ENCODE measurements around the gene C10orf88. TPM values are rescaled to one million over a fixed set of nuclear protein-coding genes. Genes with fewer than 3 reads are reported as not detected.

The C10orf88 gene
- total and polyA plus RNA-seq, 9 of the 15 experiments (the other 6 are each of a cell fraction or from before 2014, with no cell fraction given), result 2.5 to 9.6 (median 7.5) TPM

DNA sequence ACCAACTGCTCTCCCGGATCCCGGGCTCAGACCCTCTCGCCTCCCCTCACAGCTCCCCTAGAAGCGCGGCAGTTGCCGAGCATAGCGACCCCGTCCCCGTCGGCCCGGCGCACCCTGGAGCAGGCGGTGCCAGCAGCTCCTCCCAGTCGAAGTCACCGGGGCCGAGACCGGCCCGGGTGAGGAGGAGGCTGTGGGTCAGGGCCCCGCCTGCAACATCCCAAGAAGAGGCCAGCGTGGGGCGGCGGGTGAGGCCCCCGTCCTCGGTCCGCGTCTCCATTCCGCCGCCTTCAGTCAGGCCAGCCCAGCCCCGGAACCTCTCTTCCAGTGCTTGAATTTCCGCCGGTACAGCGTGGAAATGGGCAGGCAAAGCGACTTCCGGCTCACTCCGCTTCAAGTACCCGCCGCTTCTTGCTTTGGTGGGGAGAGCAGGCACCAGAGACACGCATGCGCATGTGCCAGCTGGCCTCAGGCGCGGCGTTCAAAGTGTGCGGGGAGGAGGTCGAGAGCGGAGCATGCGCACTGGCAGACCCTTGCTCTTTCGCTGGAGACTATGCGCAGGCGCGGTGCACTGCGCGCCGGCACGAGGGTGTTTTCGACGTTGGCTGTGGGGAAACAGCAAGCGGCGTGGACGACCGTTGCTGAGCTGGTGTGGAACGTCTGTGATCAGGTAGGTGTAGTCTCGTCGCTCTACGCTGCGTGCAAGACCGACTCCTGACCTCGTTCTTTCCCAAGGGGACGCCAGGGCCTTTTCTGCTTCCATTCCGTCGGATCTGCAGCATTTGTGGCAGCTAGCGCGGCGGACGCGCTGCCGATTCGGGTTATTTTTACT is at the start of gene C10orf88 (continued):
- TF ChIP-seq BRD4 (IDR thresholded peaks at IDR 0.05) (no peak), ARNT (IDR thresholded peaks at IDR 0.05) (no peak), FOXM1 (IDR thresholded peaks at IDR 0.05; ENCODE audit: low read depth) (no peak; the same call in 1 of the 2 replicates), FOXM1 (CRISPR knock-in tag; IDR thresholded peaks at IDR 0.05; ENCODE audit: low read depth) (no peak), HMG20B (CRISPR knock-in tag; IDR thresholded peaks at IDR 0.05) (no peak), NBN (IDR thresholded peaks at IDR 0.05; ENCODE audit: low read depth) (0 out of 2 replicates have a peak, but pooled peaks have one; percentile 40), POLR2A (conservative IDR thresholded peaks at IDR 0.05) (peak; percentile 76), NEUROD1 (IDR thresholded peaks at IDR 0.05; ENCODE audit: borderline replicate concordance, low read depth, low read length, partially characterized antibody) (no peak), EZH2 (IDR thresholded peaks at IDR 0.05; ENCODE audit: borderline replicate concordance, low read depth, low read length) (no peak), MTA3 (IDR thresholded peaks at IDR 0.05; ENCODE audit: borderline replicate concordance) (0 out of 2 replicates have a peak, but pooled peaks have one; percentile 53), ZNF431 (CRISPR knock-in tag; IDR thresholded peaks at IDR 0.05) (peak; percentile 58; the same call in 1 of the 2 replicates), ZNF347 (CRISPR knock-in tag; IDR thresholded peaks at IDR 0.05; ENCODE audit: low read depth) (no peak), HIVEP1 (CRISPR knock-in tag; IDR thresholded peaks at IDR 0.05) (no peak), TAF9B (IDR thresholded peaks at IDR 0.05; ENCODE audit: partially characterized antibody) (peak; percentile 75), DACH1 (IDR thresholded peaks at IDR 0.05; ENCODE audit: partially characterized antibody) (peak; percentile 75), CBX1 (IDR thresholded peaks at IDR 0.05; ENCODE audit: low read depth) (peak; percentile 62; the same call in 1 of the 2 replicates), FOXP1 (CRISPR knock-in tag; IDR thresholded peaks at IDR 0.05) (0 out of 2 replicates have a peak, but pooled peaks have one; percentile 63), MYC (IDR thresholded peaks at IDR 0.05; ENCODE audit: low read depth, low read length) (peak; percentile 52), MYC (CRISPR knock-in tag; IDR thresholded peaks at IDR 0.05; ENCODE audit: borderline replicate concordance, low read depth) (no peak), TRIM24 (IDR thresholded peaks at IDR 0.05) (peak in 1 of 2 experiments; percentile 94; a peak in 2 of 4 replicates)
- TF ChIP-seq, protein P1, sequence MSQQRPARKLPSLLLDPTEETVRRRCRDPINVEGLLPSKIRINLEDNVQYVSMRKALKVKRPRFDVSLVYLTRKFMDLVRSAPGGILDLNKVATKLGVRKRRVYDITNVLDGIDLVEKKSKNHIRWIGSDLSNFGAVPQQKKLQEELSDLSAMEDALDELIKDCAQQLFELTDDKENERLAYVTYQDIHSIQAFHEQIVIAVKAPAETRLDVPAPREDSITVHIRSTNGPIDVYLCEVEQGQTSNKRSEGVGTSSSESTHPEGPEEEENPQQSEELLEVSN (IDR thresholded peaks at IDR 0.05; ENCODE audit: borderline replicate concordance in 1 of 2, extremely low read depth in 1 of 2, insufficient read depth in 1 of 2, insufficient read length in 1 of 2, low read depth in 1 of 2, low read length in 1 of 2, poor library complexity in 1 of 2, severe bottlenecking in 1 of 2), result peak; percentile 97 to 99
- TF ChIP-seq, protein P2, sequence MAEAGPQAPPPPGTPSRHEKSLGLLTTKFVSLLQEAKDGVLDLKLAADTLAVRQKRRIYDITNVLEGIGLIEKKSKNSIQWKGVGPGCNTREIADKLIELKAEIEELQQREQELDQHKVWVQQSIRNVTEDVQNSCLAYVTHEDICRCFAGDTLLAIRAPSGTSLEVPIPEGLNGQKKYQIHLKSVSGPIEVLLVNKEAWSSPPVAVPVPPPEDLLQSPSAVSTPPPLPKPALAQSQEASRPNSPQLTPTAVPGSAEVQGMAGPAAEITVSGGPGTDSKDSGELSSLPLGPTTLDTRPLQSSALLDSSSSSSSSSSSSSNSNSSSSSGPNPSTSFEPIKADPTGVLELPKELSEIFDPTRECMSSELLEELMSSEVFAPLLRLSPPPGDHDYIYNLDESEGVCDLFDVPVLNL (CRISPR knock-in tag; IDR thresholded peaks at IDR 0.05; ENCODE audit: low read depth), result peak; percentile 94
- TF ChIP-seq, protein P3, sequence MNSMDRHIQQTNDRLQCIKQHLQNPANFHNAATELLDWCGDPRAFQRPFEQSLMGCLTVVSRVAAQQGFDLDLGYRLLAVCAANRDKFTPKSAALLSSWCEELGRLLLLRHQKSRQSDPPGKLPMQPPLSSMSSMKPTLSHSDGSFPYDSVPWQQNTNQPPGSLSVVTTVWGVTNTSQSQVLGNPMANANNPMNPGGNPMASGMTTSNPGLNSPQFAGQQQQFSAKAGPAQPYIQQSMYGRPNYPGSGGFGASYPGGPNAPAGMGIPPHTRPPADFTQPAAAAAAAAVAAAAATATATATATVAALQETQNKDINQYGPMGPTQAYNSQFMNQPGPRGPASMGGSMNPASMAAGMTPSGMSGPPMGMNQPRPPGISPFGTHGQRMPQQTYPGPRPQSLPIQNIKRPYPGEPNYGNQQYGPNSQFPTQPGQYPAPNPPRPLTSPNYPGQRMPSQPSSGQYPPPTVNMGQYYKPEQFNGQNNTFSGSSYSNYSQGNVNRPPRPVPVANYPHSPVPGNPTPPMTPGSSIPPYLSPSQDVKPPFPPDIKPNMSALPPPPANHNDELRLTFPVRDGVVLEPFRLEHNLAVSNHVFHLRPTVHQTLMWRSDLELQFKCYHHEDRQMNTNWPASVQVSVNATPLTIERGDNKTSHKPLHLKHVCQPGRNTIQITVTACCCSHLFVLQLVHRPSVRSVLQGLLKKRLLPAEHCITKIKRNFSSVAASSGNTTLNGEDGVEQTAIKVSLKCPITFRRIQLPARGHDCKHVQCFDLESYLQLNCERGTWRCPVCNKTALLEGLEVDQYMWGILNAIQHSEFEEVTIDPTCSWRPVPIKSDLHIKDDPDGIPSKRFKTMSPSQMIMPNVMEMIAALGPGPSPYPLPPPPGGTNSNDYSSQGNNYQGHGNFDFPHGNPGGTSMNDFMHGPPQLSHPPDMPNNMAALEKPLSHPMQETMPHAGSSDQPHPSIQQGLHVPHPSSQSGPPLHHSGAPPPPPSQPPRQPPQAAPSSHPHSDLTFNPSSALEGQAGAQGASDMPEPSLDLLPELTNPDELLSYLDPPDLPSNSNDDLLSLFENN (IDR thresholded peaks at IDR 0.05; ENCODE audit: low read depth in 2 of 2, low read length in 2 of 2), result no peak
